Liver (tissue), 9 donors: ENCODE results near the gene PDE4D. TPM values are rescaled to one million over a fixed set of nuclear protein-coding genes. Genes with fewer than 3 reads are reported as not detected.
"Not testable (repeated sequence)": the region's sequence is repeated elsewhere in the genome, so short reads cannot be mapped to it uniquely, and the experiment has no call there.

Experiments
- DNase-seq: peaks from one replicate; pipeline ENCODE4 v3.0.0-alpha.2; 2017; ENCODE audit warnings: low spot score
- H3K27ac ChIP-seq, 2 donors: one replicate each; pipeline ENCODE4 v1.7.0; 2013; ENCODE audit warnings: inconsistent platforms in 2 of 2, low read length in 2 of 2, control low read depth in 1 of 2, low read depth in 1 of 2, mild to moderate bottlenecking in 1 of 2
- H3K27me3 ChIP-seq, 4 donors: one replicate each; pipeline versions ENCODE4 v1.6.1 to v1.7.0; 2013; ENCODE audit warnings: low read length in 3 of 4, inconsistent platforms in 1 of 4, mild to moderate bottlenecking in 1 of 4, moderate library complexity in 1 of 4; ENCODE audit not compliant: control insufficient read depth in 4 of 4, insufficient read depth in 4 of 4
- H3K36me3 ChIP-seq, 4 donors: one replicate each; pipeline versions ENCODE4 v1.6.1 to v1.7.0; 2013; ENCODE audit warnings: low read length in 3 of 4, mild to moderate bottlenecking in 3 of 4, low read depth in 1 of 4, moderate library complexity in 1 of 4; ENCODE audit not compliant: control insufficient read depth in 4 of 4, insufficient read depth in 3 of 4
- H3K4me1 ChIP-seq, 4 donors: one replicate each; pipeline versions ENCODE4 v1.6.1 to v1.7.0; 2013; ENCODE audit warnings: low read length in 3 of 4, mild to moderate bottlenecking in 3 of 4, moderate library complexity in 1 of 4; ENCODE audit not compliant: control insufficient read depth in 4 of 4, insufficient read depth in 4 of 4
- H3K4me3 ChIP-seq, 3 donors: one replicate each; pipeline versions ENCODE4 v1.6.1 to v1.7.0; 2013; ENCODE audit warnings: low read length in 3 of 3, control low read depth in 1 of 3, low read depth in 1 of 3, mild to moderate bottlenecking in 1 of 3
- H3K9ac ChIP-seq, 2 donors: one replicate each; pipeline ENCODE4 v1.7.0; 2013; ENCODE audit warnings: low read length in 2 of 2, mild to moderate bottlenecking in 2 of 2, moderate library complexity in 2 of 2, control low read depth in 1 of 2, low read depth in 1 of 2
- H3K9me3 ChIP-seq, 4 donors: one replicate each; pipeline versions ENCODE4 v1.6.1 to v1.7.0; 2013; ENCODE audit warnings: low read length in 3 of 4; ENCODE audit not compliant: control insufficient read depth in 4 of 4
- EGR1 ChIP-seq, 2 donors: IDR thresholded peaks; 2 replicates each; pipeline ENCODE4 v1.6.1; 2016 to 2018; ENCODE audit warnings: antibody characterized with exemption in 2 of 2, low read depth in 2 of 2
- FOXA1 ChIP-seq: IDR thresholded peaks from 2 replicates; pipeline ENCODE4 v1.6.1; 2016; ENCODE audit warnings: antibody characterized with exemption
- FOXA2 ChIP-seq: IDR thresholded peaks from 2 replicates; pipeline ENCODE4 v1.6.1; 2016; ENCODE audit warnings: antibody characterized with exemption
- GABPA ChIP-seq, 2 donors: IDR thresholded peaks in 1 of 2; conservative IDR thresholded peaks in 1 of 2; 2 replicates each; pipeline ENCODE4 v1.6.1; 2016; ENCODE audit warnings: antibody characterized with exemption in 2 of 2, mild to moderate bottlenecking in 1 of 2, moderate library complexity in 1 of 2
- HNF4A ChIP-seq, 2 donors: conservative IDR thresholded peaks; 2 replicates each; pipeline ENCODE4 v1.6.1; 2016; ENCODE audit warnings: antibody characterized with exemption in 2 of 2, mild to moderate bottlenecking in 2 of 2
- HNF4G ChIP-seq: IDR thresholded peaks from 2 replicates; pipeline ENCODE4 v1.6.1; 2016; ENCODE audit warnings: antibody characterized with exemption
- JUND ChIP-seq, 2 donors: IDR thresholded peaks; 2 replicates each; pipeline ENCODE4 v1.6.1; 2016; ENCODE audit warnings: antibody characterized with exemption in 2 of 2
- NR2F2 ChIP-seq: IDR thresholded peaks from 2 replicates; pipeline ENCODE4 v1.6.1; 2016; ENCODE audit warnings: antibody characterized with exemption
- RAD21 ChIP-seq, 2 donors: IDR thresholded peaks; 2 replicates each; pipeline ENCODE4 v1.6.1; 2016; ENCODE audit warnings: antibody characterized with exemption in 2 of 2, mild to moderate bottlenecking in 2 of 2
- SP1 ChIP-seq: IDR thresholded peaks from 2 replicates; pipeline ENCODE4 v1.6.1; 2018; ENCODE audit warnings: antibody characterized with exemption, mild to moderate bottlenecking
- TAF1 ChIP-seq: conservative IDR thresholded peaks from 2 replicates; pipeline ENCODE4 v1.6.1; 2016; ENCODE audit warnings: antibody characterized with exemption, mild to moderate bottlenecking
- YY1 ChIP-seq: IDR thresholded peaks from 2 replicates; pipeline ENCODE4 v1.6.1; 2016; ENCODE audit warnings: antibody characterized with exemption, mild to moderate bottlenecking
- WGBS: extraction: QIAGEN DNeasy Blood & Tissue Kit; methylation state at CpG from one replicate; pipeline ENCODE4 v1.1.7; 2013; 5-methylcytosine and 5-hydroxymethylcytosine counted together
- polyA plus RNA-seq, 2 donors: library from polyadenylated mRNA; stranded (reverse) in 1 of 2; unstranded in 1 of 2; fragments of 200-250 nt in 1 of 2; fragments of >200 nt in 1 of 2; fragmentation: Nextera tagmentation in 1 of 2; extraction: Ambion mirVana in 1 of 2; gene quantifications; one replicate each; pipeline versions ENCODE4 v1.2.1 to v1.2.3, GENCODE V29; 2013 to 2015
- total RNA-seq, 2 donors: library from RNA; depleted of rRNA; stranded (reverse); fragments of >200 nt; gene quantifications; one replicate each; pipeline ENCODE4 v1.2.3, GENCODE V29; 2014
- TF ChIP-seq, protein P1 (sequence below): IDR thresholded peaks from 2 replicates; pipeline ENCODE4 v1.6.1; 2016; ENCODE audit warnings: antibody characterized with exemption
- TF ChIP-seq, protein P2 (sequence below): IDR thresholded peaks from 2 replicates; pipeline ENCODE4 v1.6.1; 2016; ENCODE audit warnings: antibody characterized with exemption
- TF ChIP-seq, protein P3 (sequence below): IDR thresholded peaks from 2 replicates; pipeline ENCODE4 v1.6.1; 2016; ENCODE audit warnings: antibody characterized with exemption, mild to moderate bottlenecking
- TF ChIP-seq, protein P4 (sequence below): IDR thresholded peaks from 2 replicates; pipeline ENCODE4 v1.6.1; 2016; ENCODE audit warnings: antibody characterized with exemption
- TF ChIP-seq, protein P5 (sequence below): fragments of 150-350 bp; IDR thresholded peaks from 2 replicates; pipeline ENCODE4 v1.5.1; 2017; ENCODE audit warnings: improper control_type of control experiment, low read depth, low read length; ENCODE audit not compliant: missing input control
- donor health status: healthy.
- donor health status: healthy.
- donor health status: healthy.
- donor health status: healthy.
- donor health status: healthy.

PDE4D gene
- total and polyA plus RNA-seq, 4 donors, result 0.67 to 11.9 (median 6.5) TPM

DNA sequence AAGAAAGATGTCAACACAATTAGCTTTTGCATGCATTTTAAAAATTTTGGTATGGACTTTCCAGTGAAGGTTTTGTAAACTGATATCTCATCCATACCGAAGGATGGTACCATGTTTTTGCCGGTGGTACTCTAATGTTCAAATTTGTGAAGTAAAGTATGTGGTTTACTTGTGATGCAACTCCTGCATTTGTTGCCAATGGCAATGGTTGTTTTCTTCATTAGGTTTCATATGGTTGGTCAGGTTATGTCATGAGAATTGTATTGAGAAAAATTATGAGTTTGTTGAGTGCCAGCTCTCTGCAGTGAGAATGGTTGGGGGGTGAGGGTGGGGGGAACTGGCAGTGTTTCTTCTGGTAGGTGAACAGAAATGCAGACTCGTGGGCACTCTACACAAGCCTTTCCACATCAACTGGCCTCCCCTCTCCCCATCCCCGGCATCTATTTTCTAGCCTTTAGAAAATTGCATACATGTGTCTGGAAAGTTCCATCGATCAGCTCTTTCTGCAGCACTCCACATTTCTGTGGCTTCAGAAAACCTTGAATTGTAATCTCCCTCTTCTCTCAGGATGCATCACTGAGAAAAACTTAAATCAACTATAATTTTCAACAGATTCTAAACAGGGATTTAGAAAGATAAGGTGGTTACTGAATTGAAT lies 107.7 kb downstream of the PDE4D start:
- no peaks in the 10 kb centered on the region for H3K4me1 ChIP-seq
- no peak overlapping the region for H3K9ac ChIP-seq
- no peak overlapping the region for H3K4me3 ChIP-seq
- H3K27me3 ChIP-seq, result peaks cover 0 to 8% (median 0%) of the 10 kb centered on the region in 4 donors
- H3K27ac ChIP-seq, result no peak overlapping the region
- H3K36me3 ChIP-seq, result no peaks in the 10 kb centered on the region
- TF ChIP-seq YY1 (no peak), HNF4G (no peak), NR2F2 (no peak), JUND (IDR thresholded peaks at IDR 0.05) (no peak), FOXA2 (no peak), TAF1 (no peak), GABPA (IDR thresholded peaks at IDR 0.05 in 1 of 2, conservative IDR thresholded peaks at IDR 0.05 in 1 of 2) (no peak)
- TF ChIP-seq, protein P1, sequence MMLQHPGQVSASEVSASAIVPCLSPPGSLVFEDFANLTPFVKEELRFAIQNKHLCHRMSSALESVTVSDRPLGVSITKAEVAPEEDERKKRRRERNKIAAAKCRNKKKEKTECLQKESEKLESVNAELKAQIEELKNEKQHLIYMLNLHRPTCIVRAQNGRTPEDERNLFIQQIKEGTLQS, result no peak
- TF ChIP-seq, protein P2, sequence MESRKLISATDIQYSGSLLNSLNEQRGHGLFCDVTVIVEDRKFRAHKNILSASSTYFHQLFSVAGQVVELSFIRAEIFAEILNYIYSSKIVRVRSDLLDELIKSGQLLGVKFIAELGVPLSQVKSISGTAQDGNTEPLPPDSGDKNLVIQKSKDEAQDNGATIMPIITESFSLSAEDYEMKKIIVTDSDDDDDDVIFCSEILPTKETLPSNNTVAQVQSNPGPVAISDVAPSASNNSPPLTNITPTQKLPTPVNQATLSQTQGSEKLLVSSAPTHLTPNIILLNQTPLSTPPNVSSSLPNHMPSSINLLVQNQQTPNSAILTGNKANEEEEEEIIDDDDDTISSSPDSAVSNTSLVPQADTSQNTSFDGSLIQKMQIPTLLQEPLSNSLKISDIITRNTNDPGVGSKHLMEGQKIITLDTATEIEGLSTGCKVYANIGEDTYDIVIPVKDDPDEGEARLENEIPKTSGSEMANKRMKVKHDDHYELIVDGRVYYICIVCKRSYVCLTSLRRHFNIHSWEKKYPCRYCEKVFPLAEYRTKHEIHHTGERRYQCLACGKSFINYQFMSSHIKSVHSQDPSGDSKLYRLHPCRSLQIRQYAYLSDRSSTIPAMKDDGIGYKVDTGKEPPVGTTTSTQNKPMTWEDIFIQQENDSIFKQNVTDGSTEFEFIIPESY, result no peak
- TF ChIP-seq, protein P3, sequence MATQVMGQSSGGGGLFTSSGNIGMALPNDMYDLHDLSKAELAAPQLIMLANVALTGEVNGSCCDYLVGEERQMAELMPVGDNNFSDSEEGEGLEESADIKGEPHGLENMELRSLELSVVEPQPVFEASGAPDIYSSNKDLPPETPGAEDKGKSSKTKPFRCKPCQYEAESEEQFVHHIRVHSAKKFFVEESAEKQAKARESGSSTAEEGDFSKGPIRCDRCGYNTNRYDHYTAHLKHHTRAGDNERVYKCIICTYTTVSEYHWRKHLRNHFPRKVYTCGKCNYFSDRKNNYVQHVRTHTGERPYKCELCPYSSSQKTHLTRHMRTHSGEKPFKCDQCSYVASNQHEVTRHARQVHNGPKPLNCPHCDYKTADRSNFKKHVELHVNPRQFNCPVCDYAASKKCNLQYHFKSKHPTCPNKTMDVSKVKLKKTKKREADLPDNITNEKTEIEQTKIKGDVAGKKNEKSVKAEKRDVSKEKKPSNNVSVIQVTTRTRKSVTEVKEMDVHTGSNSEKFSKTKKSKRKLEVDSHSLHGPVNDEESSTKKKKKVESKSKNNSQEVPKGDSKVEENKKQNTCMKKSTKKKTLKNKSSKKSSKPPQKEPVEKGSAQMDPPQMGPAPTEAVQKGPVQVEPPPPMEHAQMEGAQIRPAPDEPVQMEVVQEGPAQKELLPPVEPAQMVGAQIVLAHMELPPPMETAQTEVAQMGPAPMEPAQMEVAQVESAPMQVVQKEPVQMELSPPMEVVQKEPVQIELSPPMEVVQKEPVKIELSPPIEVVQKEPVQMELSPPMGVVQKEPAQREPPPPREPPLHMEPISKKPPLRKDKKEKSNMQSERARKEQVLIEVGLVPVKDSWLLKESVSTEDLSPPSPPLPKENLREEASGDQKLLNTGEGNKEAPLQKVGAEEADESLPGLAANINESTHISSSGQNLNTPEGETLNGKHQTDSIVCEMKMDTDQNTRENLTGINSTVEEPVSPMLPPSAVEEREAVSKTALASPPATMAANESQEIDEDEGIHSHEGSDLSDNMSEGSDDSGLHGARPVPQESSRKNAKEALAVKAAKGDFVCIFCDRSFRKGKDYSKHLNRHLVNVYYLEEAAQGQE, result no peak
- no peaks in the 10 kb centered on the region for H3K9me3 ChIP-seq
- no peak for DNase-seq
- 82% methylated on average over 5 of the region's 5 CpGs for WGBS

DNA sequence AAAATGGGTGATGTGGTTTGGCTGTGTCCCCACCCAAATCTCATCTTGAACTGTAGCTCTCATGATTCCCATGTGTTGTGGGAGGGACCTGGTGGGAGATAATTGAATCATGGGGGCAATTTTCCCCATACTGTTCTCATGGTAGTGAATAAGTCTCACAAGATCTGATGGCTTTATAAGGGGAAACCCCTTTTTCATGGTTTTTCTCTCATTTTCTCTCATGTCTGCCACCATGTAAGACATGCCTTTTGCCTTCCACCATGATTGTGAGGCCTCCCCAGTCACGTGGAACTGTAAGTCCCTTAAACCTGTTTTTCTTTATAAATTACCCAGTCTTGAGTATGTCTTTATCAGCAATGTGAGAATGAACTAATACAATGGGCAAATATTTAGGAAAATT lies 108.8 kb downstream of the PDE4D start:
- H3K36me3 ChIP-seq, result not testable (repeated sequence)
- 64% methylated on average over 1 of the region's 1 CpG for WGBS

DNA sequence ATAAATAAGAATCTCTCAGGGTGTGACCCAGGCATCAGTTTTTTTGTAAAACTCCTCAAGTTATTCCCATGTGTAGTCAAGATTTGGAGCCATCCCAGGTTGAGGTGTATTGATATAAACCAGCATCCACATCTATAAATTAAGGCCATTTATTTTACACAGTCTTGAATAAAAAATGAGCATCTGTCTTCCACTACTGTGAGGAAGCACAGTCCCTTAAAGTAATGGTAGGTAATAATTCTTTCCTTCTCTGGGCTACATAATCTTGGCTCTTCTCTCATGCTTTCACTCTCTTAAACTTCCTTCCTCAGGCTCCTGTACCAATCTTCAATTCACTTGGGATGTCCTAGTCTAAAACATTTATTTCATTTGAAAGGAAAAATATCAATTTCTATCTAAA lies 110.3 kb downstream of the PDE4D start:
- Histone ChIP-seq H3K4me1 (no peaks in the 10 kb centered on the region), H3K27me3 (peaks cover 0 to 6% (median 0%) of the 10 kb centered on the region in 4 donors), H3K27ac (no peak overlapping the region), H3K36me3 (no peaks in the 10 kb centered on the region), H3K4me3 (no peak overlapping the region), H3K9ac (no peak overlapping the region), H3K9me3 (no peaks in the 10 kb centered on the region)
- DNase-seq, result no peak
- TF ChIP-seq JUND (IDR thresholded peaks at IDR 0.05), result no peak
- no peak for TF ChIP-seq RAD21 (IDR thresholded peaks at IDR 0.05)
- TF ChIP-seq EGR1 (IDR thresholded peaks at IDR 0.05; ENCODE audit: low read depth in 2 of 2), result no peak
- TF ChIP-seq, protein P4, sequence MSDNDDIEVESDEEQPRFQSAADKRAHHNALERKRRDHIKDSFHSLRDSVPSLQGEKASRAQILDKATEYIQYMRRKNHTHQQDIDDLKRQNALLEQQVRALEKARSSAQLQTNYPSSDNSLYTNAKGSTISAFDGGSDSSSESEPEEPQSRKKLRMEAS, result no peak
- TF ChIP-seq HNF4A (conservative IDR thresholded peaks at IDR 0.05), result no peak
- no peak for TF ChIP-seq HNF4G
- TF ChIP-seq, protein P5, sequence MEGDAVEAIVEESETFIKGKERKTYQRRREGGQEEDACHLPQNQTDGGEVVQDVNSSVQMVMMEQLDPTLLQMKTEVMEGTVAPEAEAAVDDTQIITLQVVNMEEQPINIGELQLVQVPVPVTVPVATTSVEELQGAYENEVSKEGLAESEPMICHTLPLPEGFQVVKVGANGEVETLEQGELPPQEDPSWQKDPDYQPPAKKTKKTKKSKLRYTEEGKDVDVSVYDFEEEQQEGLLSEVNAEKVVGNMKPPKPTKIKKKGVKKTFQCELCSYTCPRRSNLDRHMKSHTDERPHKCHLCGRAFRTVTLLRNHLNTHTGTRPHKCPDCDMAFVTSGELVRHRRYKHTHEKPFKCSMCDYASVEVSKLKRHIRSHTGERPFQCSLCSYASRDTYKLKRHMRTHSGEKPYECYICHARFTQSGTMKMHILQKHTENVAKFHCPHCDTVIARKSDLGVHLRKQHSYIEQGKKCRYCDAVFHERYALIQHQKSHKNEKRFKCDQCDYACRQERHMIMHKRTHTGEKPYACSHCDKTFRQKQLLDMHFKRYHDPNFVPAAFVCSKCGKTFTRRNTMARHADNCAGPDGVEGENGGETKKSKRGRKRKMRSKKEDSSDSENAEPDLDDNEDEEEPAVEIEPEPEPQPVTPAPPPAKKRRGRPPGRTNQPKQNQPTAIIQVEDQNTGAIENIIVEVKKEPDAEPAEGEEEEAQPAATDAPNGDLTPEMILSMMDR, result no peak
- TF ChIP-seq, protein P2, result no peak
- TF ChIP-seq SP1, result no peak
- TF ChIP-seq YY1, result no peak
- no peak for TF ChIP-seq FOXA1

More for the DNA sequence above, 108.8 kb downstream of the PDE4D start:
- not testable (repeated sequence) for H3K9ac ChIP-seq, H3K27ac ChIP-seq, DNase-seq, H3K4me1 ChIP-seq, H3K27me3 ChIP-seq, H3K9me3 ChIP-seq, H3K4me3 ChIP-seq
